ENCODE measurements around the gene XPNPEP3. TPM values are rescaled to one million over a fixed set of nuclear protein-coding genes. Genes with fewer than 3 reads are reported as not detected.

XPNPEP3 gene
- polyA plus RNA-seq, 1 donor: 12.1 TPM

DNA sequence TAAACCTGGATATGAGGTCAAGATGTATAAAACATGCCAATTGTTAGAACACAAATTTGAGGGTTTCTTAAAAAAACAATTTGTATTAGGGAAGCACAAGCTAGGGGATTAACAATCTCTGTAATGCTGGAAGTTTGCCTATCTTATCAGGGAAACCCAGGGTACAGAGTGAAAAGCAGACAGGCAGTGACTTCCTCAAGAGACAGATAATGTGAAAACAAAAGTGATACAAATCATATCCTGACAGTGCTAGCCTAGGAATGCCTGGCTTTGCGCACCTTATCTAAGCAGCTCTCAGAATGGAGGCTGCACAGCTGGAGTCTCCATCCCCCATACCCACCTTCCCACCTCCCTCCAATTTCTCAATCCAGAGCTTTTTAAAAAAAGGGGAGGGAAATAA is 71.7 kb downstream of the XPNPEP3 start:
- Histone ChIP-seq H3K4me1 (ENCODE audit: control insufficient read depth, insufficient read depth, low read length) (no peaks in the 10 kb centered on the region), H3K36me3 (ENCODE audit: control insufficient read depth, insufficient read depth, low read length) (peaks cover 11% of the 10 kb centered on the region)
- WGBS (ENCODE audit: insufficient coverage, low lambda C conversion rate): no CpG with 5 or more reads among the region's 1 CpG

DNA sequence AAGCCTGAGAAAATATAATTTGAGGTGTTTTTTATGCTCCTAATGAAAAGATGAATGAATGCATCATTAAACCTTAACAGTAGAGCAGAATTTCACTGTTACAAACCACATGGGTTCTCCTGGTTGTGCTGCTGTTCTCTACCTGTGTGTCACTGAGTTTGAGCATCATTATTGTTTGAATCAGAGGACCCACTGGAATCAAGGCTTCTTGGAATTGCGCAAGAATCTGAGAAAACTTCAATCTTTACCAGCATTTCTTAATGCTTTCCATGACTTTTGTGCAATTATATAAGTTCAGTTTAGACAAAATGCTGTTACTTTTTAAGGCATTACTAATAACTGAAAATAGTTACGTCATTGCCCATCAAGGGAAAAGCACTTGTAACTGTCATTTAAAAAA is 75.4 kb downstream of the XPNPEP3 start:
- no CpG with 5 or more reads among the region's 2 CpGs for WGBS (ENCODE audit: insufficient coverage, low lambda C conversion rate)
- H3K27ac ChIP-seq (ENCODE audit: low read length): no peak overlapping the region
- H3K4me1 ChIP-seq (ENCODE audit: control insufficient read depth, insufficient read depth, low read length): no peaks in the 10 kb centered on the region
- no peak overlapping the region for H3K4me3 ChIP-seq (ENCODE audit: low read length)
- DNase-seq: no peak
- no peaks in the 10 kb centered on the region for H3K27me3 ChIP-seq (ENCODE audit: control insufficient read depth, insufficient read depth, low read length)
- H3K36me3 ChIP-seq (ENCODE audit: control insufficient read depth, insufficient read depth, low read length): no peaks in the 10 kb centered on the region
- H3K9me3 ChIP-seq (ENCODE audit: control insufficient read depth, low read depth, low read length): no peaks in the 10 kb centered on the region

More for the DNA sequence above, 71.7 kb downstream of the XPNPEP3 start:
- H3K9me3 ChIP-seq (ENCODE audit: control insufficient read depth, low read depth, low read length): no peaks in the 10 kb centered on the region
- no peak overlapping the region for H3K27ac ChIP-seq (ENCODE audit: low read length)
- DNase-seq: no peak
- H3K4me3 ChIP-seq (ENCODE audit: low read length): no peak overlapping the region
- no peaks in the 10 kb centered on the region for H3K27me3 ChIP-seq (ENCODE audit: control insufficient read depth, insufficient read depth, low read length)

DNA sequence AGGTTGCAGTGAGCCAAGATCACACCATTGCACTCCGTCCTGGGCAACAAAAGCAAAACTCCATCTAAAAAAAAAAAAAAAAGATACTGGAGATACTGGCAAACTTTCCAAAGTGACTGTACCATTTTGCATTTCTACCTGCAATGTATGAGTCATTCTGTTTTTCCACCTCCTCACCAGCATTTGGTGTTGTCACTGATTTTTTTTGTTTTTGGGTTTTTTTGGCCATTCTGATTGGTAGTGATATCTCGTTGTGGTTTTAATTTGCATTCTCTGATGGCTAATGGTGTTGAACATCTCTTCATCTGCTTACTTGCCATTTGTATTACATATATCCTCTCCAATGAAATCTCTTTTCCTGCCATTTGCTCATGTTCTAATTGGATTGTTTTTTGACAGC is 82.3 kb downstream of the XPNPEP3 start:
- H3K27me3 ChIP-seq (ENCODE audit: control insufficient read depth, insufficient read depth, low read length): no peaks in the 10 kb centered on the region
- DNase-seq: no peak
- H3K9me3 ChIP-seq (ENCODE audit: control insufficient read depth, low read depth, low read length): no peaks in the 10 kb centered on the region
- no peaks in the 10 kb centered on the region for H3K4me1 ChIP-seq (ENCODE audit: control insufficient read depth, insufficient read depth, low read length)
- WGBS (ENCODE audit: insufficient coverage, low lambda C conversion rate): 80% methylated on average over 1 of the region's 2 CpGs
- no peaks in the 10 kb centered on the region for H3K36me3 ChIP-seq (ENCODE audit: control insufficient read depth, insufficient read depth, low read length)
- H3K27ac ChIP-seq (ENCODE audit: low read length): no peak overlapping the region
- no peak overlapping the region for H3K4me3 ChIP-seq (ENCODE audit: low read length)

DNA sequence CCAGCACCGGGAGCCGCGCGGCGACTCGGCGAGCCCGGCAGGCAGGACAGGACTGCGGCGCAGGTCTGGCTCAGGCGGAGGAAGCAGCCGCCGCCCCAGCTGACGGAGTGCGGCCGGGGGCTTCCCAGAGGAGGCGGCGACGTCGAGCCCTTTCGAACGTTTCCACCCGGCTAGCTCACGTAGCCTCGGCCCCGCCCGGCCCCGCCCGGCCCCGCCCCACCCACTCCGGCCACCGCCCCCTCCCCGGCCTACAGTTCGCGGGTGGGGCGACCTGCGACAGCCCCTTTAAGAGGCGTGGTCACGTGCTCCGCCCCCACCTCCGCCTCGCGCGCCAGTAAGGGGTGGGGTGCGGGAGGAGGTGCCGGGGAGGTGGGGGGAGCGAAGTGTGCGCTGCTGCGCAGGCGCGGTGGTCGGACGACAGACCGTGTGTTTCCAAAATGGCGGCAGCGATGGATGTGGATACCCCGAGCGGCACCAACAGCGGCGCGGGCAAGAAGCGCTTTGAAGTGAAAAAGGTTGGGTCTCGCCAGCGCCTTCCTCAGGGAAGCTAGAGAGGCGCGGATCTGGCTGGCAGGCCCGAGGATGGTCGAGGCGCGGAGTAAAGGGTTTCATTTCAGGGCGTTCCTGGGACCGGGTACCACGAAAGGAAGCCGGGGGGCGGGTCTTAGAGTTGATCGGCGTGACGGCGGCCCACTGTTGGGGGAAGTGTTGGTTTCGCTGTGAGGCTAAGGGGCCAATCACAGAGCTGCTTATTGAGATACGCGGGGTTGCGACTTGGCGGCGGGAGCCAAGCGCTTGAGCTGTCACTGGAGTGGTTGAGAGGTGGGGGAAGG is 94.2 kb downstream of the XPNPEP3 start, which contains the start of gene RBX1:
RBX1 (plus strand) TSS at position 417 of the 833 bp plus-strand sequence; CDS start at position 438, 21 bp downstream.
- Histone ChIP-seq H3K27ac (ENCODE audit: low read length) (peak within 1 kb of the TSS; percentile 83), H3K36me3 (ENCODE audit: control insufficient read depth, insufficient read depth, low read length) (peaks cover 18% of the 10 kb centered on the region), H3K9me3 (ENCODE audit: control insufficient read depth, low read depth, low read length) (no peaks in the 10 kb centered on the region), H3K27me3 (ENCODE audit: control insufficient read depth, insufficient read depth, low read length) (no peaks in the 10 kb centered on the region), H3K4me3 (ENCODE audit: low read length) (peak within 1 kb of the TSS; percentile 64), H3K4me1 (ENCODE audit: control insufficient read depth, insufficient read depth, low read length) (peaks cover 12% of the 10 kb centered on the region)
- peak; percentile 98 to 99 for DNase-seq
- WGBS (ENCODE audit: insufficient coverage, low lambda C conversion rate): no CpG with 5 or more reads among the region's 86 CpGs

DNA sequence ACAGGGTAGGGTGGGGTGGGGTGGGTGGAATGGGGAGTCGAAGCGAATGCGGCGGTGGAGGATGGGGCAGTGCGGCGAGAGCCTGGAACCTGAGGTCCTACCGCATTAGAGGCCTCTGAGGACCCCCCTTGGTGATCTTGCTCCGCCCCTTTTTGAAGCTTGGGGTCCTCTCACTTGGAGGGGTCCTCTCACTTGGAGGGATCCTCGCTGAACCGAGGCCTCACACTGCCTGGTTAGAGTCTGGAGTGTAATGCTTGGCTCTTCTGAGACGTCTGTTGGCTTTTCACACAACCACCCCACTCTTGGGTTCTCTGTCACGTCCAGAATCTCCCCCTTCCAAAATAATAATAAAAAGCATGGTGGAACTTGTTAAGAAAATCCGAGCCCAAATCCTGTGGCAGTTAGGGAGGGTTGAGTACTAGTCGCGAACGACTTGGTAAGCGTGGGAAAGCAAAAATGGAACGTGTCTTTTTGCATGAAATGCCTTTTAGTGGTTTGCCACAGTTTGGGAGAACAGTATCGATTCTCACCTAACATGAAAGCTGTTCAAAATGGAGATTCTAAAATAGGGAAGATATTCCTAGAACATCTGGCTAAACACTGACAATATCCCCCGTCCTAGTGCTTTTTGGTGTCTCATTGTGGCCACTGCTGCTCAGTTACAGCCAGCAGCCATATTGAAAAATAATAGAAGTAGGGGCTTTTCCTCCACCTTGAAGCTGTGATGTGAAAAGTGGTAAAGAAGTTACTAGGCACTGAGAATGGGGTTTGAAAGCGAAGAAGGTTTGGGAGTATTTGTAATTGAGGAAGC is 95.1 kb downstream of the XPNPEP3 start:
- H3K27me3 ChIP-seq (ENCODE audit: control insufficient read depth, insufficient read depth, low read length): no peaks in the 10 kb centered on the region
- 22% methylated on average over 3 of the region's 21 CpGs for WGBS (ENCODE audit: insufficient coverage, low lambda C conversion rate)
- H3K4me3 ChIP-seq (ENCODE audit: low read length): peak overlapping the region; percentile 64
- H3K27ac ChIP-seq (ENCODE audit: low read length): peak overlapping the region; percentile 83
- H3K4me1 ChIP-seq (ENCODE audit: control insufficient read depth, insufficient read depth, low read length): peaks cover 12% of the 10 kb centered on the region
- DNase-seq: no peak
- no peaks in the 10 kb centered on the region for H3K9me3 ChIP-seq (ENCODE audit: control insufficient read depth, low read depth, low read length)
- peaks cover 22% of the 10 kb centered on the region for H3K36me3 ChIP-seq (ENCODE audit: control insufficient read depth, insufficient read depth, low read length)

DNA sequence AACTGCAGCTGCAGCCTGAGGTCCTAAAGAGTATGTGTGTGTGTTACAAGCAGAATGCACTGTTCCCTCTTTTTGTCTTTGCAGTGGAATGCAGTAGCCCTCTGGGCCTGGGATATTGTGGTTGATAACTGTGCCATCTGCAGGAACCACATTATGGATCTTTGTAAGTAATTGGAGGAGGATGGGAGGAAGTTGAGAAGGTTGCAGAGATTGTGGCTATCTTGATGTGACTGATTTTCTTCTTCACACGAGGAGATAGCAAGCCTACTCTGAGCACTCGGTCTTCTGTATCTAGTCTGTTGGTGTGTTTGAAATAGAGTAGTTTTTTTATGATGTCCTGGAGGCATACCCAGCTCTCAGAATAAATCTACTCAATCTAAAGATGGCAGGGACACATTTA is 96.5 kb downstream of the XPNPEP3 start:
- Histone ChIP-seq H3K4me1 (ENCODE audit: control insufficient read depth, insufficient read depth, low read length) (peaks cover 12% of the 10 kb centered on the region), H3K27ac (ENCODE audit: low read length) (no peak overlapping the region), H3K36me3 (ENCODE audit: control insufficient read depth, insufficient read depth, low read length) (peaks cover 28% of the 10 kb centered on the region), H3K9me3 (ENCODE audit: control insufficient read depth, low read depth, low read length) (no peaks in the 10 kb centered on the region), H3K4me3 (ENCODE audit: low read length) (no peak overlapping the region), H3K27me3 (ENCODE audit: control insufficient read depth, insufficient read depth, low read length) (no peaks in the 10 kb centered on the region)
- no CpG with 5 or more reads among the region's 2 CpGs for WGBS (ENCODE audit: insufficient coverage, low lambda C conversion rate)
- no peak for DNase-seq

DNA sequence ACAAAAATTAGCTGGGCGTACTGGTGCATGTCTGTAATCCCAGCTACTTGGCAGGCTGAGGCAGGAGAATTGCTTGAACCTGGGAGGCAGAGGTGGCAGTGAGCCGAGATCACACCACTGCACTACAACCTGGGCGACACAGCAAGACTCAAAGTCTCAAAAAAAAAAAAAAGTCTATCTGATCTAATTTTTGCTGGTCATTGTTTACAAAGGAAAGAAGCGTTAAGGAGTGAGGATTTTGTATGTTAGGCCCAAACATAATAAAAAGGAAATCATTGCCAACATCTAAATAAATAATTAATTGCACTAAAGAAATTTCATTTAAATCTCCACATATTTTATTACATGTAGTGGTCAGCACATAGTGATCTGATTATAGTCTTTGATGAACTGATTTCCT is 97.2 kb downstream of the XPNPEP3 start:
- Histone ChIP-seq H3K36me3 (ENCODE audit: control insufficient read depth, insufficient read depth, low read length) (peaks cover 28% of the 10 kb centered on the region), H3K27ac (ENCODE audit: low read length) (no peak overlapping the region), H3K27me3 (ENCODE audit: control insufficient read depth, insufficient read depth, low read length) (no peaks in the 10 kb centered on the region), H3K4me3 (ENCODE audit: low read length) (no peak overlapping the region), H3K9me3 (ENCODE audit: control insufficient read depth, low read depth, low read length) (no peaks in the 10 kb centered on the region), H3K4me1 (ENCODE audit: control insufficient read depth, insufficient read depth, low read length) (peaks cover 12% of the 10 kb centered on the region)
- DNase-seq: no peak
- 83% methylated on average over 1 of the region's 4 CpGs for WGBS (ENCODE audit: insufficient coverage, low lambda C conversion rate)

DNA sequence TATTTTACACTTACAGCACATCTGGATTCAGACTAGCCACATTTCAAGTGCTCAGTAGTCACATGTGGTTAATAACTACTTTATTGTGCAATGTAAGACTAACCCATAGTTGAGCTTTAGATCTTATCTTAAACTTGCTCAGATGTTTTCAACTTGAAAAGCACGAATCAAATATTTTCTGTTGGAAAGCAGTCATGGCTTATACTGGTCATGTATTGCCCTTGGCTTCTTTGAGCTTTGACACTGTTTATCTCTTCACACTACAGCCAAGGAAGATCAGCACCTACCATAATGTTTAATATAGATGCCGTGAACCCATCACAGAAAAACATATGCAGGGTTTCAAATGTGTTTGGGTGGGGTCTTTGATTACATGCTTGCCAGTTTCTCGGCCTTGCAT is 98.6 kb downstream of the XPNPEP3 start:
- Histone ChIP-seq H3K27me3 (ENCODE audit: control insufficient read depth, insufficient read depth, low read length) (no peaks in the 10 kb centered on the region), H3K9me3 (ENCODE audit: control insufficient read depth, low read depth, low read length) (no peaks in the 10 kb centered on the region), H3K4me1 (ENCODE audit: control insufficient read depth, insufficient read depth, low read length) (peaks cover 12% of the 10 kb centered on the region), H3K27ac (ENCODE audit: low read length) (peak overlapping the region; percentile 46), H3K36me3 (ENCODE audit: control insufficient read depth, insufficient read depth, low read length) (peaks cover 28% of the 10 kb centered on the region), H3K4me3 (ENCODE audit: low read length) (no peak overlapping the region)
- WGBS (ENCODE audit: insufficient coverage, low lambda C conversion rate): no CpG with 5 or more reads among the region's 3 CpGs
- no peak for DNase-seq

DNA sequence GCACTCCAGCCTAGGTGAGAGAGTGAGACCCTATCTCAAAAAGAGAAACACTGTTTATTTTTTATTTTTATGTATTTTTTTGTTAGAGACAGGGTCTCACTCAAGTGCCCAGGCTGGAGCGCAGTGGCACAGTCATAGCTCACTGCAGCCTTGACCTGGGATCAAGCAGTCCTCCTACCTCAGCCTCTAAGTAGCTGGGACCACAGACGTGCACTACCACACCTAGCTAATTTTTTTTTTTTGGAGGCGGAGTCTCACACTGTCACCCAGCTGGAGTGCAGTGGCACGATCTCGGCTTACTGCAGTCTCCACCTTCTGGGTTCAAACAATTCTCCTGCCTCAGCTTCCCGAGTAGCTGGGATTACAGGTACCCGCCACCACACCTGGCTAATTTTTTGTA is 100.7 kb downstream of the XPNPEP3 start:
- Histone ChIP-seq H3K4me1 (ENCODE audit: control insufficient read depth, insufficient read depth, low read length) (peaks cover 11% of the 10 kb centered on the region), H3K9me3 (ENCODE audit: control insufficient read depth, low read depth, low read length) (no peaks in the 10 kb centered on the region), H3K27ac (ENCODE audit: low read length) (no peak overlapping the region), H3K27me3 (ENCODE audit: control insufficient read depth, insufficient read depth, low read length) (no peaks in the 10 kb centered on the region), H3K36me3 (ENCODE audit: control insufficient read depth, insufficient read depth, low read length) (peaks cover 40% of the 10 kb centered on the region), H3K4me3 (ENCODE audit: low read length) (no peak overlapping the region)
- no CpG with 5 or more reads among the region's 7 CpGs for WGBS (ENCODE audit: insufficient coverage, low lambda C conversion rate)
- no peak for DNase-seq

DNA sequence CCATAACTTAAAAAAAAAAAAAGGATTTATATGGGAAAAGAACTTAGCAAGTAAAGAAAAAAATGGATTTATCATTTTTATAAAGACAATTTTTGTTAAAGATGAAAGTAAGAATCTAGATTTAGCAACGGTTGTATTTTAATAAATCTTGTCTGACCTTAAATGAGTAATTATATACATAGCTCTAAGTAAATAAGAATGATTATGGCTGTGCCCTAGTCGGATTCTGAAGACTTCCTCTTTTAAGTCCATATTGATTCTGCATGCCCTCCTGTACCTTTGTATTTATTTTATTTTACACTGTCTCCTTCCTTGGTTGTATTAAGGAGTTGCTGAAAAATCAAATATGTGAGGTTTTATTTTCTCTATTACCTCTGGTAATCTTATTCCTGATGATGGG is 101.4 kb downstream of the XPNPEP3 start:
- no peak for DNase-seq
- no peaks in the 10 kb centered on the region for H3K27me3 ChIP-seq (ENCODE audit: control insufficient read depth, insufficient read depth, low read length)
- no peak overlapping the region for H3K4me3 ChIP-seq (ENCODE audit: low read length)
- no peak overlapping the region for H3K27ac ChIP-seq (ENCODE audit: low read length)
- no peaks in the 10 kb centered on the region for H3K9me3 ChIP-seq (ENCODE audit: control insufficient read depth, low read depth, low read length)
- H3K4me1 ChIP-seq (ENCODE audit: control insufficient read depth, insufficient read depth, low read length): peaks cover 4% of the 10 kb centered on the region
- WGBS (ENCODE audit: insufficient coverage, low lambda C conversion rate): no CpG with 5 or more reads among the region's 2 CpGs
- peaks cover 41% of the 10 kb centered on the region for H3K36me3 ChIP-seq (ENCODE audit: control insufficient read depth, insufficient read depth, low read length)

All from large intestine (tissue), 3 donors.